Spleen (tissue), 7 donors: Measurements from ENCODE around the gene OTOS.

Experiments used
- CTCF ChIP-seq, 11 experiments: fragments of 200-600 bp in 7 of 11; fragments of 450-650 bp in 4 of 11; sonication (generic) in 4 of 11; IDR thresholded peaks in 8 of 11; conservative IDR thresholded peaks in 3 of 11; 1 replicate in 7 of 11; 2 replicates in 4 of 11; pipeline versions ENCODE4 v1.4.0 to v1.8.0; 2016 to 2021; ENCODE audit warnings: antibody characterized with exemption in 11 of 11, inconsistent platforms in 4 of 11, mild to moderate bottlenecking in 1 of 11
- POLR2A ChIP-seq, 3 donors: fragments of 450-650 bp; IDR thresholded peaks; one replicate each; pipeline ENCODE4 v1.5.1; 2017; ENCODE audit warnings: antibody characterized with exemption in 3 of 3, mild to moderate bottlenecking in 1 of 3
- donor health status: DM: no; HTN: no; CAD: no; lungs with moderate emphysema.
- donor health status: DM: no; HTN: no; CAD: no.
- donor health status: DM: no; HTN: no; CAD: no.

GRCh38 chr2:240170883-240171282, 30.4 kb upstream of the OTOS start:
- no peak for TF ChIP-seq CTCF (IDR thresholded peaks at IDR 0.05 in 8 of 11, conservative IDR thresholded peaks at IDR 0.05 in 3 of 11)
- TF ChIP-seq POLR2A (IDR thresholded peaks at IDR 0.05), result no peak
